ENCODE measurements around the gene EN2. TPM values are rescaled to one million over a fixed set of nuclear protein-coding genes. Genes with fewer than 3 reads are reported as not detected.

The EN2 gene
- total RNA-seq, 1 donor from 2014 or later = not detected

GRCh38 chr7:155483245-155483644, 25.3 kb downstream of the EN2 start:
- TF ChIP-seq, protein P1, sequence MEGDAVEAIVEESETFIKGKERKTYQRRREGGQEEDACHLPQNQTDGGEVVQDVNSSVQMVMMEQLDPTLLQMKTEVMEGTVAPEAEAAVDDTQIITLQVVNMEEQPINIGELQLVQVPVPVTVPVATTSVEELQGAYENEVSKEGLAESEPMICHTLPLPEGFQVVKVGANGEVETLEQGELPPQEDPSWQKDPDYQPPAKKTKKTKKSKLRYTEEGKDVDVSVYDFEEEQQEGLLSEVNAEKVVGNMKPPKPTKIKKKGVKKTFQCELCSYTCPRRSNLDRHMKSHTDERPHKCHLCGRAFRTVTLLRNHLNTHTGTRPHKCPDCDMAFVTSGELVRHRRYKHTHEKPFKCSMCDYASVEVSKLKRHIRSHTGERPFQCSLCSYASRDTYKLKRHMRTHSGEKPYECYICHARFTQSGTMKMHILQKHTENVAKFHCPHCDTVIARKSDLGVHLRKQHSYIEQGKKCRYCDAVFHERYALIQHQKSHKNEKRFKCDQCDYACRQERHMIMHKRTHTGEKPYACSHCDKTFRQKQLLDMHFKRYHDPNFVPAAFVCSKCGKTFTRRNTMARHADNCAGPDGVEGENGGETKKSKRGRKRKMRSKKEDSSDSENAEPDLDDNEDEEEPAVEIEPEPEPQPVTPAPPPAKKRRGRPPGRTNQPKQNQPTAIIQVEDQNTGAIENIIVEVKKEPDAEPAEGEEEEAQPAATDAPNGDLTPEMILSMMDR (conservative IDR thresholded peaks at IDR 0.05; ENCODE audit: low read depth, low read length) = no peak
- H3K4me3 ChIP-seq (ENCODE audit: low read depth, low read length) = no peak overlapping the region
- DNase-seq (ENCODE audit: low read depth) = no peak

- H3K4me3 ChIP-seq (ENCODE audit: low read depth, low read length) = no peak overlapping the region
- TF ChIP-seq, protein P1 (conservative IDR thresholded peaks at IDR 0.05; ENCODE audit: low read depth, low read length) = no peak
- DNase-seq (ENCODE audit: low read depth) = no peak
Observed at GRCh38 chr7:155483868-155484325, 26.0 kb downstream of the EN2 start.

DNA sequence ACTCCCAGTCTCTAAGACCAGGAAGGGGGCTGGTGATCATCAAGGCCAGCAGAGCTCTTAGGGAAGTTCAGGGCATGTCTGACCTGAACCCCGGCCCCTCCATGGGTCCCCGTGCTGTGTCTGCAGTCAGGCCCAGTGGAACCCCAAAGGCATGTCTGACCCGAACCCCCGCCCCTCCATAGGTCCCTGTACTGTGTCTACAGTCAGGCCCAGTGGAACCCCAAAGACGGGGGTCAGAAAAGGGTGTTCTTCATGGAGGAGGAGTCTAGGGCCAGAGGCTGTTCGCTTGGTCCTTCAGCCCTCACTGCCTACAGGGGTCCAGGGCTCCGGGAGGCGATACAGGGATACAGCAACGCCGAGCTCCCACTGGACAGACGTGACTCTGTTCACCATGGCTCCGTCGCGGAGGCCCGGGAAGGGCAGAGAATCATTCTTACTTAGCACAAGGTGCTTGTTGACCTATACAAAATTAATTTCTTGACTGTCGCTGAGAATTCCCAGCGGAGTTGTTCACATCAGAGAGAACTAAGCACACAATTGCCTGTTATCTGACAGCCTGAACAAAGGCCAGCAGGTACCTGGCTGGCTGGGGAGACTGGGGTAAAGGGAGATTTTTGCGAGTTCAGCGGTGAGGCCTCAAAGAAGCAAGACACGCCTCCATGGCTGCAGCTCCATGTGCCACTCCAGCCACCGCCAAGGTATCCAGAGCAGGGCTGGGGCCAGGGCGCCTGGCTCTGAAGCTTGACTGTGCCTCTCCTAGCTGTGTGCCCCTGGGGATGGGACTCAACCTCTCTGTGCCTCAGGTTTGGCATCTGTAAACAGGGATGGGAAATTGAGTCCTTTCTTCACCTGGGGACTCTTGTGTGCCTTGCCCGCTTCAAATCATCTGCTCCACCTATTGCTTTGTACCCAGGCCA, 26.8 kb downstream of the EN2 start:
- no peak overlapping the region for H3K4me3 ChIP-seq (ENCODE audit: low read depth, low read length)
- DNase-seq (ENCODE audit: low read depth) = no peak
- TF ChIP-seq, protein P1 (conservative IDR thresholded peaks at IDR 0.05; ENCODE audit: low read depth, low read length) = no peak

GRCh38 chr7:155486783-155487508, 29.0 kb downstream of the EN2 start:
- TF ChIP-seq, protein P1 (conservative IDR thresholded peaks at IDR 0.05; ENCODE audit: low read depth, low read length) = no peak
- H3K4me3 ChIP-seq (ENCODE audit: low read depth, low read length) = no peak overlapping the region
- DNase-seq (ENCODE audit: low read depth) = no peak

GRCh38 chr7:155487509-155488482, 29.9 kb downstream of the EN2 start:
- no peak for DNase-seq (ENCODE audit: low read depth)
- TF ChIP-seq, protein P1 (conservative IDR thresholded peaks at IDR 0.05; ENCODE audit: low read depth, low read length) = no peak
- H3K4me3 ChIP-seq (ENCODE audit: low read depth, low read length) = no peak overlapping the region

DNA sequence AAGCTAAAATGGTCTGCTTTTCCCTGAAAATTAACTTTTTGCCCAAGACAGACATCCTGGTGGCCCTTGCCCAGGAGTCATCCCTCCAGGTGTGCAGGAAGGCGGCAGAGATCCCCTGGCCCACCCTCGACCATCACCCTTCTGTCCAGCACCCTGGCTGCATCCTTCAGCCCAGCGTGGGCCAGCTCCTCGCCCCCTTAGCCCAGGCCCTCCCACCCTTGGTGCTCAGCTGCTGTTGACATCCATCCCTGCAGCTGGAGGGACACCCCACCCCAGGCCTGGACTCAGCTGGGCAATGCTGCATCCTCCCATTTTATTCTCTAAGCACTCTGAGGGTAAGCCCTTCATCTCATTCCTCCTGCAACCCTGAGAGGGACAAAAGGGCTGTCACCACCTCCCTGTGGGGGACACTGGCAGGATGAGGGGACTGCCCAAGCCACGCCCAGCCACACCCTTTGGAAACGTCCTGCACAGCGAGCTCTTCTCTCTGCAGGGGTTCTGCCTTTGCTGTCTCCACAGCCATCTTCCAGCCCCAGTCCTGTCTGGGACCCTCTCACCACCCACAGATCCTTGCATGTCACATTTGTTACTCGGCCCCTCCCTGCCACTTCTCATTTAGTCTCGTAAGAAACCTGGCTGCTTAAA, 30.7 kb downstream of the EN2 start:
- no peak for DNase-seq (ENCODE audit: low read depth)
- TF ChIP-seq, protein P1 (conservative IDR thresholded peaks at IDR 0.05; ENCODE audit: low read depth, low read length) = no peak

More for the DNA sequence above, 30.7 kb downstream of the EN2 start:
- H3K4me3 ChIP-seq (ENCODE audit: low read depth, low read length) = no peak overlapping the region
